Measurements from ENCODE around the gene LDB3. TPM values are rescaled to one million over a fixed set of nuclear protein-coding genes. Genes with fewer than 3 reads are reported as not detected.

The LDB3 gene
- total RNA-seq, 5 donors from 2014 or later (not counting 1 experiment from before 2014, with no cell fraction given) = 0.07 to 0.16 (median 0.12) TPM; not detected in 2

GRCh38 chr10:86707505-86707904 is 39.2 kb downstream of the LDB3 start:
- POLR2A ChIA-PET = interaction anchor here in 1 of 2 donors (0.6 kb wide), 1 partner anchor 233 kb away, joined by 5 read pairs; no protein-coding TSS in a partner anchor
- H3K27me3 ChIP-seq (replicated peaks in 1 of 2; ENCODE audit: control insufficient read depth in 2 of 2, extremely low read depth in 1 of 2, insufficient read depth in 2 of 2, low read length in 1 of 2) = no peaks in the 10 kb centered on the region
- H3K27me3 Mint-ChIP-seq = no peaks in the 10 kb centered on the region
- H3K4me3 ChIP-seq (ENCODE audit: control insufficient read depth in 1 of 2, extremely low read depth in 1 of 2, low read length in 1 of 2) = no peak overlapping the region
- DNase-seq = no peak
- H3K4me3 Mint-ChIP-seq = no peak overlapping the region
- ATAC-seq (replicated peaks in 1 of 4) = no peak
- CTCF ChIA-PET = no interaction called here
- no peak overlapping the region for H3K27ac ChIP-seq (ENCODE audit: low read length)
- no peaks in the 10 kb centered on the region for H3K9me3 Mint-ChIP-seq
- H3K9me3 ChIP-seq = no peaks in the 10 kb centered on the region
- H3K27ac Mint-ChIP-seq = no peak overlapping the region
- WGBS (ENCODE audit: insufficient coverage) = 100% methylated on average over 1 of the region's 4 CpGs
- no peaks in the 10 kb centered on the region for H3K36me3 ChIP-seq (ENCODE audit: control insufficient read depth in 2 of 2, extremely low read depth in 1 of 2, insufficient read depth in 1 of 2, low read length in 1 of 2)
- peaks cover 13 to 16% (median 14%) of the 10 kb centered on the region in 3 donors for H3K4me1 Mint-ChIP-seq
- H3K4me1 ChIP-seq (ENCODE audit: control insufficient read depth in 1 of 2, extremely low read depth in 1 of 2, insufficient read depth in 2 of 2, low read length in 2 of 2) = peaks cover 3 to 19% of the 10 kb centered on the region in 2 experiments
- H3K36me3 Mint-ChIP-seq = no peaks in the 10 kb centered on the region

DNA sequence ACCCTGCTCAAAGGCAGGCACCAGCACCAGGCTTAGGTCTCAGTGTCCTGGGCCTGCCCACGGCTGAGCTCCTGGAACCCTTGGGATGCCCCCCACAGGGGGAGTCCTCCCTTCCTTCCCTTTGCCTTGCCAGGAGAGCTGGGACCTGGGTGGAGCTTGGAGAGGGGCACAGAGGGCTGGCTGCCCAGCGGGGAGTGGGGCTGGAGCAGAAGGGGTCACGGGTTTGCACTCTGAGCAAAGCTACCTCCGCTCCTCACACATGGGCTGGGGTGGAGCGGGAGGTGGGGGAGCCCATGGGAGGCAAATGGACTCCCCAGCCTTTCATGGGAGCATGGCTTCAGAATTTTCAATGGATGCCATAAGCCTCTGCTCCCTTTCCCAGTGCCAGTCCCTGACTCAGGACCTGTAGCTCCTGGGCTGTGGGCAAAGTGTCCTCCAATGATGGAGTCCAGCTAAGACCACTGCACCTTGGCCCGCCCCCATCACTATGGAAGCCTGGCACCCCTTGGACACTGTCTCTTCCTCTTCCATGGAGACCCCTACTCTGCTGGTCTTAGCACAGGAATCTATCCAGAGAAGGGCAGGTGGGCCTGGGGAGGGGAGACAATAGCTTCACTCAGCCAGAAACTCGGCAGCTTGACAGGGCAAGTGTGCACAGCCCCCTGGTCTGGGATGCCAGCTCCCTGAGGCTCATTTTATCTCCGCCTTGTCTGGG is 39.9 kb downstream of the LDB3 start:
- H3K27me3 Mint-ChIP-seq = no peaks in the 10 kb centered on the region
- ChIA-PET POLR2A (no interaction called here), CTCF (interaction anchor here (0.8 to 1.2 kb wide), 2 partner anchors 20 to 310 kb away, joined by 4 to 5 read pairs; no protein-coding TSS in a partner anchor)
- no peak overlapping the region for H3K4me3 Mint-ChIP-seq
- Histone ChIP-seq H3K9me3 (no peaks in the 10 kb centered on the region), H3K27me3 (replicated peaks in 1 of 2; ENCODE audit: control insufficient read depth in 2 of 2, extremely low read depth in 1 of 2, insufficient read depth in 2 of 2, low read length in 1 of 2) (no peaks in the 10 kb centered on the region), H3K4me3 (ENCODE audit: control insufficient read depth in 1 of 2, extremely low read depth in 1 of 2, low read length in 1 of 2) (no peak overlapping the region), H3K27ac (ENCODE audit: low read length) (no peak overlapping the region), H3K36me3 (ENCODE audit: control insufficient read depth in 2 of 2, extremely low read depth in 1 of 2, insufficient read depth in 1 of 2, low read length in 1 of 2) (no peaks in the 10 kb centered on the region), H3K4me1 (ENCODE audit: control insufficient read depth in 1 of 2, extremely low read depth in 1 of 2, insufficient read depth in 2 of 2, low read length in 2 of 2) (peaks cover 3 to 22% of the 10 kb centered on the region in 2 experiments)
- WGBS (ENCODE audit: insufficient coverage) = 89% methylated on average over 4 of the region's 8 CpGs
- no peak for ATAC-seq (replicated peaks in 1 of 4)
- no peaks in the 10 kb centered on the region for H3K36me3 Mint-ChIP-seq
- no peak for DNase-seq
- H3K27ac Mint-ChIP-seq = no peak overlapping the region
- H3K4me1 Mint-ChIP-seq = peaks cover 13 to 16% (median 14%) of the 10 kb centered on the region in 3 donors
- H3K9me3 Mint-ChIP-seq = no peaks in the 10 kb centered on the region

GRCh38 chr10:86708783-86709380 is 40.6 kb downstream of the LDB3 start:
- no peaks in the 10 kb centered on the region for H3K9me3 Mint-ChIP-seq
- ChIA-PET CTCF (interaction anchor here (0.8 to 1.2 kb wide), 2 partner anchors 20 to 310 kb away, joined by 4 to 5 read pairs; no protein-coding TSS in a partner anchor), POLR2A (no interaction called here)
- H3K36me3 Mint-ChIP-seq = no peaks in the 10 kb centered on the region
- H3K27ac Mint-ChIP-seq = no peak overlapping the region
- 100% methylated on average over 3 of the region's 5 CpGs for WGBS (ENCODE audit: insufficient coverage)
- no peaks in the 10 kb centered on the region for H3K27me3 ChIP-seq (replicated peaks in 1 of 2; ENCODE audit: control insufficient read depth in 2 of 2, extremely low read depth in 1 of 2, insufficient read depth in 2 of 2, low read length in 1 of 2)
- DNase-seq (no peak), ATAC-seq (replicated peaks in 1 of 4) (no peak)
- H3K27me3 Mint-ChIP-seq = no peaks in the 10 kb centered on the region
- H3K4me1 ChIP-seq (ENCODE audit: control insufficient read depth in 1 of 2, extremely low read depth in 1 of 2, insufficient read depth in 2 of 2, low read length in 2 of 2) = peaks cover 3 to 22% of the 10 kb centered on the region in 2 experiments
- H3K4me3 ChIP-seq (ENCODE audit: control insufficient read depth in 1 of 2, extremely low read depth in 1 of 2, low read length in 1 of 2) = no peak overlapping the region
- peaks cover 13 to 16% (median 14%) of the 10 kb centered on the region in 3 donors for H3K4me1 Mint-ChIP-seq
- H3K27ac ChIP-seq (ENCODE audit: low read length) = no peak overlapping the region
- no peaks in the 10 kb centered on the region for H3K9me3 ChIP-seq
- H3K36me3 ChIP-seq (ENCODE audit: control insufficient read depth in 2 of 2, extremely low read depth in 1 of 2, insufficient read depth in 1 of 2, low read length in 1 of 2) = no peaks in the 10 kb centered on the region
- no peak overlapping the region for H3K4me3 Mint-ChIP-seq

GRCh38 chr10:86709396-86710185 is 41.3 kb downstream of the LDB3 start:
- H3K4me1 Mint-ChIP-seq = peaks cover 13 to 16% (median 14%) of the 10 kb centered on the region in 3 donors
- no peaks in the 10 kb centered on the region for H3K27me3 Mint-ChIP-seq
- WGBS (ENCODE audit: insufficient coverage) = 97% methylated on average over 12 of the region's 16 CpGs
- no peaks in the 10 kb centered on the region for H3K9me3 Mint-ChIP-seq
- peak overlapping the region; percentile 83 to 89 (median 89) for H3K4me3 Mint-ChIP-seq
- ATAC-seq (replicated peaks in 1 of 4) (no peak), DNase-seq (no peak)
- peaks cover 3 to 22% of the 10 kb centered on the region in 2 experiments for H3K4me1 ChIP-seq (ENCODE audit: control insufficient read depth in 1 of 2, extremely low read depth in 1 of 2, insufficient read depth in 2 of 2, low read length in 2 of 2)
- H3K27ac Mint-ChIP-seq = peak overlapping the region; percentile 78 to 97
- CTCF ChIA-PET = interaction anchor here in 1 of 2 donors (1.2 kb wide), 1 partner anchor 21 kb away, joined by 4 read pairs; no protein-coding TSS in a partner anchor
- POLR2A ChIA-PET = no interaction called here
- H3K36me3 Mint-ChIP-seq = no peaks in the 10 kb centered on the region
- no peaks in the 10 kb centered on the region for H3K9me3 ChIP-seq
- H3K4me3 ChIP-seq (ENCODE audit: control insufficient read depth in 1 of 2, extremely low read depth in 1 of 2, low read length in 1 of 2) = no peak overlapping the region
- H3K27ac ChIP-seq (ENCODE audit: low read length) = no peak overlapping the region
- no peaks in the 10 kb centered on the region for H3K36me3 ChIP-seq (ENCODE audit: control insufficient read depth in 2 of 2, extremely low read depth in 1 of 2, insufficient read depth in 1 of 2, low read length in 1 of 2)
- H3K27me3 ChIP-seq (replicated peaks in 1 of 2; ENCODE audit: control insufficient read depth in 2 of 2, extremely low read depth in 1 of 2, insufficient read depth in 2 of 2, low read length in 1 of 2) = no peaks in the 10 kb centered on the region

DNA sequence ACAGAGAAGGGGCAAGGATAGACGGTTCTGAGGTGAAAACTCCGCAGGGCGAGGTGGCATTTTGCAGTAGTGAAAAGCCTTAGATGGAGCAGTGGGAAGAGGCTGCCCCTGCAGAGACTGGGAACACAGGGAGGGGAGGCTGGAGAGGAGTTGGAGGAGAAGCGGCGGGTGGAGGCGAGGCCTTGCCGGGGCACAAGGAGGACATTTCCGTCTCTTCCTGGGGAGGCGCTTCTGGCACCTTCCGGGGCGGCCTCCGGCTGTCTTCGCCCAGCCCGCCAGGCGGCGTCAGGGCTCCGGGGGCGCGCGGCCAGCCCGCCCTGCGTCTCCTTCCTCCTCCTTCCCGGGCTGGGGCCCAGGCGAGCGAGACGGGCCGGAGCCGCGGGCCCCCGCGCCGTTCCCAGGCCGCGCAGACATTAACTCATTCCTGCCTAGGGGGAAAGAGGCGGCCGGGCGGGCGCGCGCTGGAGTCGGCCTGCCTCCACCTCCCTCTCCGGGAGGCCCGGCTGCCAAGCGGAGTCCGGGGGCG is 42.7 kb downstream of the LDB3 start:
- peaks cover 13 to 16% (median 14%) of the 10 kb centered on the region in 3 donors for H3K4me1 Mint-ChIP-seq
- POLR2A ChIA-PET = no interaction called here
- Histone ChIP-seq H3K9me3 (no peaks in the 10 kb centered on the region), H3K36me3 (ENCODE audit: control insufficient read depth in 2 of 2, extremely low read depth in 1 of 2, insufficient read depth in 1 of 2, low read length in 1 of 2) (no peaks in the 10 kb centered on the region), H3K4me1 (ENCODE audit: control insufficient read depth in 1 of 2, extremely low read depth in 1 of 2, insufficient read depth in 2 of 2, low read length in 2 of 2) (peaks cover 3 to 22% of the 10 kb centered on the region in 2 experiments), H3K27ac (ENCODE audit: low read length) (peak overlapping the region; percentile 87), H3K4me3 (ENCODE audit: control insufficient read depth in 1 of 2, extremely low read depth in 1 of 2, low read length in 1 of 2) (peak overlapping the region; percentile 48 to 75), H3K27me3 (replicated peaks in 1 of 2; ENCODE audit: control insufficient read depth in 2 of 2, extremely low read depth in 1 of 2, insufficient read depth in 2 of 2, low read length in 1 of 2) (no peaks in the 10 kb centered on the region)
- no peaks in the 10 kb centered on the region for H3K36me3 Mint-ChIP-seq
- CTCF ChIA-PET = no interaction called here
- peak overlapping the region; percentile 94 to 97 for H3K27ac Mint-ChIP-seq
- no peaks in the 10 kb centered on the region for H3K9me3 Mint-ChIP-seq
- H3K27me3 Mint-ChIP-seq = no peaks in the 10 kb centered on the region
- DNase-seq (peak; percentile 67 to 91 (median 80)), ATAC-seq (replicated peaks in 1 of 4) (peak; percentile 93 to 94 (median 94))
- 4% methylated on average over 26 of the region's 46 CpGs for WGBS (ENCODE audit: insufficient coverage)
- peak overlapping the region; percentile 83 to 89 (median 89) for H3K4me3 Mint-ChIP-seq

Measured in T-cell (primary cell).